Gastroesophageal sphincter (tissue), 3 donors: ENCODE data around the gene CSRP1.

Source experiments
- EP300 ChIP-seq: sonication (generic); formaldehyde crosslinking; IDR thresholded peaks from one replicate; pipeline ENCODE4 v1.6.1; 2017; ENCODE audit warnings: antibody characterized with exemption, mild to moderate bottlenecking
- TF ChIP-seq, protein P1 (sequence below), 4 experiments: fragments of 200-600 bp in 2 of 4; fragments of 450-650 bp in 2 of 4; sonication (generic) in 1 of 4; IDR thresholded peaks; one replicate each; pipeline ENCODE4 v1.5.1; 2017 to 2019; ENCODE audit warnings: antibody characterized with exemption in 4 of 4, mild to moderate bottlenecking in 2 of 4, moderate library complexity in 2 of 4

GRCh38 chr1:201445310-201445709, 61.6 kb downstream of the CSRP1 start:
- TF ChIP-seq, protein P1, sequence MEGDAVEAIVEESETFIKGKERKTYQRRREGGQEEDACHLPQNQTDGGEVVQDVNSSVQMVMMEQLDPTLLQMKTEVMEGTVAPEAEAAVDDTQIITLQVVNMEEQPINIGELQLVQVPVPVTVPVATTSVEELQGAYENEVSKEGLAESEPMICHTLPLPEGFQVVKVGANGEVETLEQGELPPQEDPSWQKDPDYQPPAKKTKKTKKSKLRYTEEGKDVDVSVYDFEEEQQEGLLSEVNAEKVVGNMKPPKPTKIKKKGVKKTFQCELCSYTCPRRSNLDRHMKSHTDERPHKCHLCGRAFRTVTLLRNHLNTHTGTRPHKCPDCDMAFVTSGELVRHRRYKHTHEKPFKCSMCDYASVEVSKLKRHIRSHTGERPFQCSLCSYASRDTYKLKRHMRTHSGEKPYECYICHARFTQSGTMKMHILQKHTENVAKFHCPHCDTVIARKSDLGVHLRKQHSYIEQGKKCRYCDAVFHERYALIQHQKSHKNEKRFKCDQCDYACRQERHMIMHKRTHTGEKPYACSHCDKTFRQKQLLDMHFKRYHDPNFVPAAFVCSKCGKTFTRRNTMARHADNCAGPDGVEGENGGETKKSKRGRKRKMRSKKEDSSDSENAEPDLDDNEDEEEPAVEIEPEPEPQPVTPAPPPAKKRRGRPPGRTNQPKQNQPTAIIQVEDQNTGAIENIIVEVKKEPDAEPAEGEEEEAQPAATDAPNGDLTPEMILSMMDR (IDR thresholded peaks at IDR 0.05), result no peak
- no peak for TF ChIP-seq EP300
